ENCODE measurements around the gene POLR1E.
"Not testable (repeated sequence)": the region's sequence is repeated elsewhere in the genome, so short reads cannot be mapped to it uniquely, and the experiment has no call there.

The POLR1E gene

GRCh38 chr9:37465249-37466036 is 20.3 kb upstream of the POLR1E start, which contains the start of gene ZBTB5:
Gene ZBTB5 (minus strand): TSS chr9:37465450. CDS start chr9:37442551, 22,899 bp downstream.
- DNase-seq, result peak; percentile 98

GRCh38 chr9:37466037-37466709 is 19.6 kb upstream of the POLR1E start:
- DNase-seq, result peak; percentile 15

GRCh38 chr9:37467530-37467929 is 18.2 kb upstream of the POLR1E start:
- DNase-seq, result not testable (repeated sequence)

- no peak for DNase-seq
Measured at GRCh38 chr9:37468620-37469019, 17.1 kb upstream of the POLR1E start.

GRCh38 chr9:37471942-37472684 is 13.6 kb upstream of the POLR1E start:
- DNase-seq, result no peak

- DNase-seq, result not testable (repeated sequence)
Measured at GRCh38 chr9:37473982-37474381, 11.8 kb upstream of the POLR1E start.

GRCh38 chr9:37474438-37474837 is 11.3 kb upstream of the POLR1E start:
- no peak for DNase-seq

- DNase-seq, result no peak
Measured at GRCh38 chr9:37476930-37477329, 8.8 kb upstream of the POLR1E start.

- DNase-seq, result not testable (repeated sequence)
Measured at GRCh38 chr9:37477443-37477842, 8.3 kb upstream of the POLR1E start.

GRCh38 chr9:37477987-37478619 is 7.6 kb upstream of the POLR1E start:
- not testable (repeated sequence) for DNase-seq

- DNase-seq, result no peak
Measured at GRCh38 chr9:37480759-37481158, 5.0 kb upstream of the POLR1E start.

GRCh38 chr9:37486256-37486615 is 488 bp downstream of the POLR1E start:
- DNase-seq, result no peak

GRCh38 chr9:37486616-37487548 is 1.1 kb downstream of the POLR1E start:
- DNase-seq, result no peak

GRCh38 chr9:37491939-37492338 is 6.2 kb downstream of the POLR1E start:
- DNase-seq, result no peak

GRCh38 chr9:37495571-37495970 is 9.8 kb downstream of the POLR1E start:
- DNase-seq, result no peak

GRCh38 chr9:37496020-37496419 is 10.3 kb downstream of the POLR1E start:
- DNase-seq, result no peak

GRCh38 chr9:37497320-37497719 is 11.6 kb downstream of the POLR1E start:
- DNase-seq, result no peak

GRCh38 chr9:37498457-37498856 is 12.7 kb downstream of the POLR1E start:
- DNase-seq, result no peak

- no peak for DNase-seq
Measured at GRCh38 chr9:37499297-37499696, 13.5 kb downstream of the POLR1E start.

GRCh38 chr9:37501957-37502596 is 16.3 kb downstream of the POLR1E start:
- DNase-seq, result no peak

GRCh38 chr9:37503736-37504135 is 18.0 kb downstream of the POLR1E start:
- DNase-seq, result no peak

Measured in effector CD8-positive, alpha-beta T cell (primary cell).